GM10248 (cell line): Measurements from ENCODE around the gene SEL1L.
A peak's percentile ranks its signal among the peaks of the same experiment; 100 is the strongest.

ENCODE experiments used
- CTCF ChIA-PET: fragments of 300-600 bp; sonication (Branson Sonifier 250); formaldehyde crosslinking; extraction: SDS; loops from one replicate; lab custom pipeline; 2021; ENCODE audit warnings: antibody characterized with exemption; lab: Yijun Ruan, JAX
- POLR2A ChIA-PET: fragments of 350-650 bp; sonication (Branson Sonifier 250); formaldehyde crosslinking; extraction: SDS; loops from one replicate; lab custom pipeline; 2020; ENCODE audit warnings: antibody characterized with exemption; lab: Yijun Ruan, JAX
- DNase-seq: peaks from one replicate; pipeline ENCODE4 v3.0.0; 2012; ENCODE audit errors: extremely low spot score
- TF ChIP-seq, protein P1 (sequence below): IDR thresholded peaks from 2 replicates; pipeline ENCODE4 v1.5.1; 2012; ENCODE audit warnings: mild to moderate bottlenecking, low read depth; ENCODE audit errors: extremely low read depth, missing control alignments, control extremely low read depth

Gene SEL1L

DNA sequence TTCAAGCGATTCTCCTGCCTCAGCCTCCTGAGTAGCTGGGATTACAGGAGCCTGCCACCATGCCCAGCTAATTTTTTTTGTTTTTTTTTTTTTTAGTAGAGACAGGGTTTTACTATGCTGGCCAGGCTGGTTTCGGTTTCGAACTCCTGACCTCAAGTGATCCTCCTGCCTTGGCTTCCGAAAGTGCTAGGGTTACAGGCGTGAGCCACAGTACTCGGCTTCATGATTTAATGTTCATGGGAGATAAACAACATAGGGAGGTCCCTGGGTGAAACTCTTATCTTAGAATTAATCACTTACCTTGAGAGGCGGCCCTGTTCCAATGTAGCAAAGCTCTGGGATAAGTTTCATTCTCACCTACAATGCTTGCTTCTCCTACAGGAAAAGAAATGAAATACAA, 48.3 kb downstream of the SEL1L start:
- DNase-seq: no peak
- TF ChIP-seq, protein P1, sequence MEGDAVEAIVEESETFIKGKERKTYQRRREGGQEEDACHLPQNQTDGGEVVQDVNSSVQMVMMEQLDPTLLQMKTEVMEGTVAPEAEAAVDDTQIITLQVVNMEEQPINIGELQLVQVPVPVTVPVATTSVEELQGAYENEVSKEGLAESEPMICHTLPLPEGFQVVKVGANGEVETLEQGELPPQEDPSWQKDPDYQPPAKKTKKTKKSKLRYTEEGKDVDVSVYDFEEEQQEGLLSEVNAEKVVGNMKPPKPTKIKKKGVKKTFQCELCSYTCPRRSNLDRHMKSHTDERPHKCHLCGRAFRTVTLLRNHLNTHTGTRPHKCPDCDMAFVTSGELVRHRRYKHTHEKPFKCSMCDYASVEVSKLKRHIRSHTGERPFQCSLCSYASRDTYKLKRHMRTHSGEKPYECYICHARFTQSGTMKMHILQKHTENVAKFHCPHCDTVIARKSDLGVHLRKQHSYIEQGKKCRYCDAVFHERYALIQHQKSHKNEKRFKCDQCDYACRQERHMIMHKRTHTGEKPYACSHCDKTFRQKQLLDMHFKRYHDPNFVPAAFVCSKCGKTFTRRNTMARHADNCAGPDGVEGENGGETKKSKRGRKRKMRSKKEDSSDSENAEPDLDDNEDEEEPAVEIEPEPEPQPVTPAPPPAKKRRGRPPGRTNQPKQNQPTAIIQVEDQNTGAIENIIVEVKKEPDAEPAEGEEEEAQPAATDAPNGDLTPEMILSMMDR: no peak
- POLR2A ChIA-PET: no interaction called here
- CTCF ChIA-PET: interaction anchor here (1.1 to 1.7 kb wide), 5 partner anchors 11 to 22 kb away, joined by 3 to 5 read pairs (median 3); no protein-coding TSS in a partner anchor

DNA sequence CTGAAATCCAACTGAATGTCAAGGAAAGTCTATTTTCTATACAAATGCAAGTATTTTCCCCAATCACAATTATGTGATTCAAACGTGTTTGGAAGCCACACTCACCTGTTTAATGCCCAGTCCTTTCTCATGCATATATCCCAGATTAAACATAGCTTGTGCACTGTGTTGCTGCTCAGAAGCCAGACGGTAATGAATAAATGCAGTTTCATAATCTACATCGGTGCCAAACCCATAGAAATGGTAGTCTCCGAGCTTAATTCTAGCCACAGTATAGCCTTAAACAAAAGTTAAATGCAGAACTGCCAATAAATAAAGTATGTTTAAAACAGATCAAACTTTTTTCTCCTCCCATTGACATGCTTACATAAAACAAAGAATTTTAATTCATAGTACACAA, 49.5 kb downstream of the SEL1L start:
- ChIA-PET CTCF (interaction anchor here (1.1 to 1.3 kb wide), 3 partner anchors 9 to 15 kb away, joined by 3 to 4 read pairs (median 3); no protein-coding TSS in a partner anchor), POLR2A (no interaction called here)
- DNase-seq: no peak
- TF ChIP-seq, protein P1: no peak

DNA sequence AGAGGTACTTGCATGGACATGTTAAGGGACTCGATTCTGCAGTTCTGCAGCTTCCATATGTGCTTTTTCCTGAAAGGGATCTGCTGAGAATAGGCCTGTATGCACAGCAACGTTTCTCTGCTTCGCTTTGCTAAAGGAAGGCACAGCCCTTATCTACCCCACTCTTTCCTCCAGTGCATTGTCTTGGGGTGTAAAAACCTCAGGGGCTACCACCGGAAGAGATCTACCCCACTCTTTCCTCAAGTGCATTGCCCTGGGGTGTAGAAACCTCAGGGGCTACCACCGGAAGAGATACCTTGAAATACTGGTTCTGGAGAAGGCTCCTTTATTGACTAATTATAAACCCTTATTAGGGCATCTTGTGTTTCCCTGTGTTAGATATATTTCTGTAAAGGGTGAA, 52.9 kb downstream of the SEL1L start:
- TF ChIP-seq, protein P1: no peak
- CTCF ChIA-PET: no interaction called here
- no peak for DNase-seq
- POLR2A ChIA-PET: no interaction called here

DNA sequence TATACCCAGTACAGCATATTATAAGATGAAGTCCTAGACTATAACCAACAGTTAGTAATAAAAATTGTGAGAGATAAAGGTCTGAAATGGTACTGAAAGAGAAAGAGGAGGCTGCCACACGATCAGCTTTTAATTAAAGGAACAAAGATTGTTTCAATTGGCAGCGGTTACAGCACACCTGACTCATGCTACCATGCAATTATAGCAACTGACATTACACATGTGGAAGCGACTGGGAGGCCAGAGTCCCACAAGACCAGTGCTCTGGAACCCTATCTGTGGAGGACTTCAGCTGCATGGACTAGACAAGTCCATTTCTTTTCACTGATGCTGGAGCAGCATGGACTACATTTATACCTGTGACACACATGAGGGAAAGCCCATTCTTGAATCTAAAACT, 55.2 kb downstream of the SEL1L start:
- CTCF ChIA-PET: interaction anchor here (0.7 to 2.1 kb wide), 4 partner anchors 8 to 15 kb away, joined by 3 to 6 read pairs (median 3); no protein-coding TSS in a partner anchor
- TF ChIP-seq, protein P1: no peak
- DNase-seq: no peak
- POLR2A ChIA-PET: no interaction called here

DNA sequence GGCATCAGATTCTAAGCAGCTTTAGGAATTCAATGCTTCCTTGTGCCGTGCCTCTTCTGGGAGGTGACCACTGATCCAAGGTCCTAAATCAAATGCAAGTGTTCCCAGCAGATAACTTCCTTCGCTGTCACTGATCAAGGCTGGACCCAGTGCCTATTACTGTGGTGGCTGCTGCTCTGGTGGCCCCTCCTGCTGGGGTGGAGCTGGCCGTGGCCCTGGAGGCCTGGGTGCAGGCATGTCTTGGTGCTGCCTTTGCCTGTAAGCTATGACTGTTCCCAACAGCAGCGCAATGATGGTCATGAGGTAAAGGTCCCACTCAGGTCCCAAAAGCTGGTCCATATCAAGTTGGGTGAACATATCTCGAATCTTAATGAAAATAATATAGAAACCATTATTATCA, 56.8 kb downstream of the SEL1L start:
- TF ChIP-seq, protein P1: no peak
- no peak for DNase-seq
- ChIA-PET CTCF (interaction anchor here (1.2 to 2.5 kb wide), 2 partner anchors 12 to 209 kb away, joined by 3 to 15 read pairs; no protein-coding TSS in a partner anchor), POLR2A (no interaction called here)

DNA sequence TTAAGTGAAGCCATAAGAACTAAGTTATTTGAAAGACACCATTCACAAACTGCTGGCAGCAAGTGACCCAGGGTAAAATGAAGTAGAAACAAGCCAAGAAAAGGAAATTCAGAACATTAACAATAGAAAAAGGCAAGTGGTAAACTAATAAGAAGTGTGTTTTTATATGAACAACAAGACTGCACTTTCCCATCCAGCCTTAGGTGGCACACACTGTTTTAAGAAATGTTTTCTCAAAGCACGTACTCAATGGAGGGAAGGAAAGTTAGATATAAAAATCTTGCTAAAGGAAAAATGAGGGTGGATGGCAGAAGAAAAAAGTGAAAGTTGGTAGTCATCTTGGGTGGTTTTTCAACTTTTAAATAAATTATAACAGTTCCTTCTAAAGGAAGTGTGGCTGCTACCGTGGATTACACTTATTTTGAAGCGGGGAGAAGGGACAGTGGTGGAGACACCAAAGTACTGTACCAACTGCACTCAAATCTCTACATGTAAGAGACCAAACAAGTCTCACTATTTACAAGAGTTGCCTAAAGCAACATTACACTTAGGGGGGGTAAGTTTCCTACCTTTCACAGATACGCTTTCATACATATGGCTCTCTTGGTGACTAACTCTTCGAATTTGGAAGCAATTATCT, 58.8 kb downstream of the SEL1L start:
- TF ChIP-seq, protein P1: no peak
- ChIA-PET POLR2A (no interaction called here), CTCF (interaction anchor here (0.6 to 2.5 kb wide), 2 partner anchors 10 to 287 kb away, joined by 3 to 15 read pairs; no protein-coding TSS in a partner anchor)
- no peak for DNase-seq

DNA sequence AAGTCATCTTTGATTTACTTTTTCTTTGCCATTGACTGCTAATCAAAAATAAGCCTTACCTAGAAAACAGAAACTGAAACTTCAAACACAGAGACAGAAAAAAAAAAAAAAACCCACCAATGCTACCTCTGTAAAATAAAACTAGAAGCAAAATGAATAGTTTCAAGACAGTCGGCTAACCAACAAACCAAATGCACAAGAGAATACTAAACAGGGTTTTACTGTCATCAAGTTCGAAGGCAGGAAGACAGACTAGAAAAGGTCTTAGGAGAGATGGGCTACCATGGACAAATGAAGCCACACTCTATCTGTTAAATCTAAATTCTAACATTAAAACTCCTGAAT, 59.5 kb downstream of the SEL1L start:
- ChIA-PET POLR2A (no interaction called here), CTCF (no interaction called here)
- peak; percentile 45 for DNase-seq
- TF ChIP-seq, protein P1: no peak
